H54 (cell line): ENCODE measurements around the gene PILRA.
"Not testable (repeated sequence)": the region's sequence is repeated elsewhere in the genome, so short reads cannot be mapped to it uniquely, and the experiment has no call there.

Source experiments
- DNase-seq: peaks from one replicate; pipeline ENCODE4 v3.0.0; 2011; ENCODE audit warnings: low spot score, mixed read lengths; ENCODE audit not compliant: insufficient read length
- FAIRE-seq: peaks from 3 replicates; lab custom pipeline; 2011; peaks lifted over from hg19 to GRCh38; lab: Jason Lieb, UNC
- POLR2A ChIP-seq: IDR thresholded peaks from 2 replicates; pipeline ENCODE4 v1.6.1; 2011; ENCODE audit warnings: low read depth, mild to moderate bottlenecking, low read length

PILRA gene

GRCh38 chr7:100351657-100352058 is 21.6 kb upstream of the PILRA start:
- no peak for TF ChIP-seq POLR2A
- no peak for FAIRE-seq
- DNase-seq: no peak

- not testable (repeated sequence) for DNase-seq, FAIRE-seq
Observed at GRCh38 chr7:100352230-100352781, 21.0 kb upstream of the PILRA start.

- DNase-seq: no peak
- no peak for TF ChIP-seq POLR2A
- no peak for FAIRE-seq
Observed at GRCh38 chr7:100352984-100353684, 20.2 kb upstream of the PILRA start.

GRCh38 chr7:100353685-100354330 is 19.5 kb upstream of the PILRA start:
- no peak for TF ChIP-seq POLR2A
- DNase-seq (no peak), FAIRE-seq (no peak)

GRCh38 chr7:100356416-100357068 is 16.7 kb upstream of the PILRA start:
- TF ChIP-seq POLR2A: no peak
- DNase-seq: no peak
- FAIRE-seq: no peak

GRCh38 chr7:100357131-100357561 is 16.1 kb upstream of the PILRA start:
- no peak for TF ChIP-seq POLR2A
- DNase-seq: no peak
- no peak for FAIRE-seq

- DNase-seq (no peak), FAIRE-seq (no peak)
- TF ChIP-seq POLR2A: no peak
Observed at GRCh38 chr7:100358027-100358856, 15.0 kb upstream of the PILRA start, which contains the start of gene PILRB. Gene PILRB (plus strand): TSS chr7:100358117. CDS start chr7:100358303, 186 bp downstream.

- DNase-seq: no peak
- no peak for TF ChIP-seq POLR2A
- no peak for FAIRE-seq
Observed at GRCh38 chr7:100358857-100359212, 14.5 kb upstream of the PILRA start.

- no peak for FAIRE-seq
- DNase-seq: no peak
- no peak for TF ChIP-seq POLR2A
Observed at GRCh38 chr7:100360135-100360854, 13.0 kb upstream of the PILRA start.

- DNase-seq: no peak
- no peak for FAIRE-seq
- TF ChIP-seq POLR2A: no peak
Observed at GRCh38 chr7:100363098-100363497, 10.2 kb upstream of the PILRA start.

GRCh38 chr7:100363797-100364196 is 9.5 kb upstream of the PILRA start:
- not testable (repeated sequence) for FAIRE-seq, DNase-seq

- no peak for FAIRE-seq
- no peak for TF ChIP-seq POLR2A
- DNase-seq: no peak
Observed at GRCh38 chr7:100364480-100364879, 8.8 kb upstream of the PILRA start.

GRCh38 chr7:100365998-100366367 is 7.3 kb upstream of the PILRA start:
- not testable (repeated sequence) for DNase-seq, FAIRE-seq
